GM19099 (cell line): ENCODE data around the gene OR52M1.

Experiments
- POLR2A ChIP-seq: IDR thresholded peaks from 3 replicates; pipeline ENCODE4 v1.6.1; 2011; ENCODE audit warnings: low read depth; ENCODE audit not compliant: insufficient read length; ENCODE audit errors: extremely low read depth

The OR52M1 gene

DNA sequence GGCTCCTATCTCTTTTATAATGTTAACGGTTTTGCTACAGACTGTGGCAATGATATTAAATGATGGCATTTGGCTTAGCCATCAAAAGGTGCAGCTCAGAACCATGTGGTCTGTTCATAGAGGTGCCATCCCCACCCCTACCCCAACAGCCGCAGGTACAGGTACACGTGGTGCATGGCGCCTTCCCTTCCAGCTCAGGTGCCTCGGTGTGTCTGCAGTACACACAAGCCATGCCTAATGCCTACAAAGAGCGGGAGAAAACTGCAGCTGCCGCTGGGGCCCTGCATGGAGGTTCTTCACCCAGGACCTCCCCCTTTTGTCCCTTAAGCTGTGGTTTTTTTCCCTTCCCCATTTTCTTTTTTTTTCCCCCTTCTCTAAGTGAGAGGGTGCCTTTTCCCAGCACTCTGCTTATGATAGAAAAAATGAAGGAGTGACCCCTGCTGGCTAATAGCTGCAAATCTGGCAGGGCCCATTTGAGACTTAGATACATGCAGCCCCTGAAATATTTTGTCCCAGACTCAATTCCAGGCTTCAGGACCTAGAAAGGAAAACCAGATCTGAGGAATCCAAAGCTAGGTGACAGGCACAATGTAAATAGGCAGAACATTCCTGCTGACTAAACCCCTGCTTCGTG, 6.5 kb downstream of the OR52M1 start:
- TF ChIP-seq POLR2A, result no peak

DNA sequence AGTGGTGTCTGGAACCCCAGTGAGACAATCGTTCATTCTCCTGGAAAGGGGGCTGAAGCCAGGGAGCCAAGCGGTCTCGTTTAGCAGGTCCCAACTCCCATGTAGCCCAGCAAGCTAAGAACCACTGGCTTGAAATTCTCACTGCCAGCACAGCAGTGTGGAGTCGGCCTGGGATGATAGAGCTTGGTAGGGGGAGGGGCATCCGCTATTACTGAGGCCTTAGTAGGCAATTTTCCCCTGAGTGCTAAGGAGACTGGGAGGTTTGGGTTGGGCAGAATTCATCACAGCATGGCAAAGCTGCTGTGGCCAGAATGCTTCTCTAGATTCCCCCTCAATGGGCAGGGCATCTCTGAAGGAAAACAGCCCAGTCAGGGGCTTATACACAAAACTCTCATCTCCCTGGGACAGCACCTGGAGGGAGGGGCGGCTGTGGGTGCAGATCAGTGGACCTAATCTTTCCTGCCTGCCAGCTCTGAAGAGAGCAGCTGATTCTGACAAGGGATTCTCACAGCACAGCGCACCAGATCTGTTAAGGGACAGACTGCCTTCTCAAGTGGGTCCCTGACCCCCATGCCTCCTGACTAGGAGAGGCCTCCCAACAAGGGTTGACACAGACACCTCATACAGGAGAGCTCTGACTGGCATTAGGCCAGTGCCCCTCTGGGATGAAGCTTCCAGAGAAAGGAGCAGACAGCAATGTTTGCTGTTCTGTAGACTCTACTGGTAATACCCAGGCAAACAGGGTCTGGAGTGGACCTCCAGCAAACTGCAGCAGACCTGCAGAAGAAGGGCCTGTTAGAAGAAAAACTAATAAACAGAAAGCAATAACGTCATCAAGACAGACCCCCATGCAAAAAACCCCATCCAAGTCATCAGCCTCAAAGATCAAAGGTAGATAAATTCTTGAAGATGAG, 14.8 kb downstream of the OR52M1 start:
- TF ChIP-seq POLR2A, result no peak

GRCh38 chr11:4560467-4560866, 15.5 kb downstream of the OR52M1 start:
- TF ChIP-seq POLR2A, result no peak

- TF ChIP-seq POLR2A, result no peak
Observed at GRCh38 chr11:4565371-4565770, 20.4 kb downstream of the OR52M1 start.

DNA sequence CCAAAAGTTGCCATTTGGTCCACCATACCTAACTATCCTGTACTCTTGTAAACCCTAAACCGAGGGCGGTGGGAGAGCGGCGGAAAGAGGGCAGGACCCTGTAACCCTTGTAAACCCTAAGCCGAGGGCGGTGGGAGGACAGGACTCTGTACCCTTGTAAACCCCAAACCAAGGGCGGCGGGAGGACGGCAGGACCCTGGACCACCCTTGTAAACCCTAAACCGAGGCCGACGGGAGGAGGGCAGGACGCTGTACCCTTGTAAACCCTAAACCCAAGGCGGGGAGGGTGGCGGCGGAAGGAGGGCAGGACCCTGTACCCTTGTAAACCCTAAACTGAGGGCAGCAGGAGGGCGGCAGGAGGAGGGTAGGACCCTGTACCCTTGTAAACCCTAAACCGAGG, 24.1 kb downstream of the OR52M1 start:
- TF ChIP-seq POLR2A, result no peak

GRCh38 chr11:4576880-4577279, 31.9 kb downstream of the OR52M1 start:
- TF ChIP-seq POLR2A, result no peak

DNA sequence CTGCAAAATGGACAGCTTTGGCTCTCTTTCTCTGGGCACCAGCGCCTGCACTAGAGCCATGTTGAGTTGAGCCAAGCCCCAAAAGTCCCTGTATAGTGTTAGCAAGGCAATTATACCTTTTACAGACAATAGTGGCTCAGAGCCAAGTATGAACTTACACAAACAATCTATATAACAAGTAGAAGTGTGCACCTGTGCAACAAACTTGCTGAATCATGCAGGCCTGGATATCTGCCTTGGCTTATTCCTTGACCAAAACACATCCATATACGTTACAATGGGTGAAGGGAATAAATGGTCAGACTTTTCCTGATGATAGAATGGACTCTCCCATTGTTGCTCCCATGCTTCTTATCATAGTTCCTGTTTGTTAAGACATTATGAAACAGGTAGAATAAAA, 32.8 kb downstream of the OR52M1 start:
- TF ChIP-seq POLR2A, result no peak

DNA sequence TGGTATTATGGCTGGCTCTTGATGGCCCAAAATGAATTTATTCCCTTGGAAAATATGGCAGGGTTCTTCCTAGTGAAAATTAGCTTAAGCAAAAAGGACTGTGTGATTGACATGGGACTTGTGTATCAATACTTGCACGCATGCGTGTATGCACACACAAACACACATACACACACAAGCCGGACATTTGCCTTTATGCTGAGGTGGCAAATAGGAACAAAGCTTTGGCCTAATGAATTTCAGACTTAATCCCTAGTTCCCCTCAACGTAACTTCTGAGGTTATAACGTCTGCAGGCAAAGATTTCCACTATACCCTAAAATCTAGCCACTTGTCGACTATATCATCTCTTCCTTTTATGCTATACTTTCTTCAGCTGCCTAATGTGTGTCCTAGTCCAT, 33.6 kb downstream of the OR52M1 start:
- TF ChIP-seq POLR2A, result no peak

- TF ChIP-seq POLR2A, result no peak
Observed at GRCh38 chr11:4580124-4580523, 35.1 kb downstream of the OR52M1 start.

GRCh38 chr11:4581443-4581842, 36.5 kb downstream of the OR52M1 start, which contains the start of gene OR52I2:
Gene OR52I2, plus strand, starts transcription at chr11:4581743.
- TF ChIP-seq POLR2A, result no peak

GRCh38 chr11:4589017-4589416, 44.0 kb downstream of the OR52M1 start:
- no peak for TF ChIP-seq POLR2A

GRCh38 chr11:4593739-4594138, 48.7 kb downstream of the OR52M1 start, which contains the start of gene OR52I1:
Gene OR52I1, plus strand, starts transcription at chr11:4594039. Its CDS starts 0 bp downstream, at chr11:4594039.
- TF ChIP-seq POLR2A, result no peak
